Transverse colon (tissue), 4 donors: ENCODE measurements around the gene VWA7. TPM values are rescaled to one million over a fixed set of nuclear protein-coding genes. Genes with fewer than 3 reads are reported as not detected.
"Not testable (repeated sequence)": the region's sequence is repeated elsewhere in the genome, so short reads cannot be mapped to it uniquely, and the experiment has no call there.

Experiments used
- DNase-seq: peaks from one replicate; pipeline ENCODE4 v3.0.0-alpha.2; 2019
- H3K27ac ChIP-seq, 4 donors: fragments of 200-600 bp; sonication (generic); 2 replicates each; pipeline ENCODE4 v1.5.1; 2016 to 2018; ENCODE audit warnings: inconsistent platforms in 4 of 4
- H3K27me3 ChIP-seq: fragments of 200-600 bp; sonication (generic); 2 replicates; pipeline ENCODE4 v1.5.1; 2017; ENCODE audit warnings: inconsistent platforms
- H3K36me3 ChIP-seq, 4 donors: fragments of 200-600 bp; sonication (generic); 2 replicates each; pipeline ENCODE4 v1.5.1; 2017 to 2019; ENCODE audit warnings: inconsistent platforms in 4 of 4
- H3K4me1 ChIP-seq, 4 donors: fragments of 200-600 bp; sonication (generic); 2 replicates each; pipeline ENCODE4 v1.5.1; 2017 to 2020; ENCODE audit warnings: inconsistent platforms in 4 of 4
- H3K4me3 ChIP-seq, 4 donors: fragments of 200-600 bp; sonication (generic); 1 replicate in 1 of 4; 2 replicates in 3 of 4; pipeline versions ENCODE4 v1.5.1 to v1.6.1; 2017 to 2019; ENCODE audit warnings: inconsistent platforms in 4 of 4
- H3K9me3 ChIP-seq, 2 donors: fragments of 200-600 bp; sonication (generic); 2 replicates each; pipeline ENCODE4 v1.5.1; 2017 to 2019; ENCODE audit warnings: inconsistent platforms in 2 of 2
- EP300 ChIP-seq: sonication (generic); formaldehyde crosslinking; IDR thresholded peaks from one replicate; pipeline ENCODE4 v1.6.1; 2017; ENCODE audit warnings: antibody characterized with exemption, low read depth
- POLR2A ChIP-seq: fragments of 450-650 bp; IDR thresholded peaks from one replicate; pipeline ENCODE4 v1.6.1; 2016; ENCODE audit warnings: antibody characterized with exemption, mild to moderate bottlenecking, moderate library complexity
- POLR2AphosphoS5 ChIP-seq, 3 donors: sonication (generic); formaldehyde crosslinking; IDR thresholded peaks; one replicate each; pipeline ENCODE4 v1.6.1; 2016; ENCODE audit warnings: antibody characterized with exemption in 3 of 3
- WGBS, 2 donors: methylation state at CpG; one replicate each; pipeline ENCODE4 v1.1.5; 2018; ENCODE audit warnings: low coverage in 1 of 2; 5-methylcytosine and 5-hydroxymethylcytosine counted together
- in situ Hi-C, 4 donors: fragments of 200-750 bp; cut with MboI; loops; one replicate each; pipeline versions ENCODE4 v1.15.0 to v1.15.1; 2017; ENCODE audit warnings: low sequenced_read_pairs in 3 of 4, low pct_ligation_motif_present in 1 of 4, low pct_unique_long_range_greater_than_20kb in 1 of 4
- intact Hi-C: fragments of 100-400 bp; cut with DNase I; formaldehyde crosslinking; loops from one replicate; pipeline ENCODE4 v1.15.1; 2023; ENCODE audit warnings: low total_unique reads
- total RNA-seq, 4 donors: library from RNA; depleted of rRNA; stranded (reverse); fragments of >200 nt; gene quantifications; one replicate each; pipeline ENCODE4 v1.1.0, GENCODE V29; 2016
- TF ChIP-seq, protein P1 (sequence below), 5 experiments: fragments of 200-600 bp in 3 of 5; fragments of 450-650 bp in 2 of 5; sonication (generic) in 3 of 5; IDR thresholded peaks; 1 replicate in 2 of 5; 2 replicates in 3 of 5; pipeline ENCODE4 v1.5.1; 2016 to 2017; ENCODE audit warnings: antibody characterized with exemption in 5 of 5, inconsistent platforms in 3 of 5, mild to moderate bottlenecking in 2 of 5, moderate library complexity in 1 of 5

The VWA7 gene
- total RNA-seq, 4 donors from 2014 or later: 7.6 to 22.1 (median 9.6) TPM

DNA sequence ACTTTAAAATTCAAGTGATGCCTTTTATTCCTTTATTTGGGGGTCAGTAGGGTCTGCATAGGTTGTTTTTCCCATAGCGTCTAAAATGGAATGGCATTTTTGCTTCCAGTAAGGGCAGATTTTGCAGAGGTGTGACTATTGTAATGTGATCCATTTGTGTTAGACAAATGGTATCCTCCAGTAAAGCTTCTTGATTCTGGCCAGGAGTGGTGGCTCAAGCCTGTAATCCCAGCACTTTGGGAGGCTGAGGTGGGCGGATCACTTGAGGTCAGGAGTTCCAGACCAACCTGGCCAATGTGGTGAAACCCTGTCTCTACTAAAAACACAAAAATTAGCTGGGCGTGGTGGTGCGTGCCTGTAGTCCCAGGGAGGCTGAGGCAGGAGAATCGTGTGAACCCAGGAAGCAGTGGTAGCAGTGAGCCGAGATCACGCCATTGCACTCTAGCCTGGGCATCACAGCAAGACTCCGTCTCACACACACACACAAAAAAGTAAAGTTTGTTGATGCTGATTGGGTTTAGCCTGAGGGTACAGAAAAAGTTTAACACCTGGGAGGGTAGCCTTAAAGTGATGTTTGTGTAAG, 40.9 kb upstream of the VWA7 start:
- H3K27me3 ChIP-seq, H3K9me3 ChIP-seq, intact Hi-C loops, H3K36me3 ChIP-seq, in situ Hi-C loops, DNase-seq: not testable (repeated sequence)
- peak in 1 of 3 donors; percentile 66 for TF ChIP-seq POLR2AphosphoS5 (IDR thresholded peaks at IDR 0.05)
- Histone ChIP-seq H3K4me3 (peak overlapping the region; percentile 5 to 46 (median 30)), H3K4me1 (peaks cover 18 to 65% (median 64%) of the 10 kb centered on the region in 4 donors), H3K27ac (peak overlapping the region; percentile 95 to 98 (median 96))
- WGBS, 2 donors: 67 to 88% methylated on average over 1 to 8 of the region's 8 CpGs

DNA sequence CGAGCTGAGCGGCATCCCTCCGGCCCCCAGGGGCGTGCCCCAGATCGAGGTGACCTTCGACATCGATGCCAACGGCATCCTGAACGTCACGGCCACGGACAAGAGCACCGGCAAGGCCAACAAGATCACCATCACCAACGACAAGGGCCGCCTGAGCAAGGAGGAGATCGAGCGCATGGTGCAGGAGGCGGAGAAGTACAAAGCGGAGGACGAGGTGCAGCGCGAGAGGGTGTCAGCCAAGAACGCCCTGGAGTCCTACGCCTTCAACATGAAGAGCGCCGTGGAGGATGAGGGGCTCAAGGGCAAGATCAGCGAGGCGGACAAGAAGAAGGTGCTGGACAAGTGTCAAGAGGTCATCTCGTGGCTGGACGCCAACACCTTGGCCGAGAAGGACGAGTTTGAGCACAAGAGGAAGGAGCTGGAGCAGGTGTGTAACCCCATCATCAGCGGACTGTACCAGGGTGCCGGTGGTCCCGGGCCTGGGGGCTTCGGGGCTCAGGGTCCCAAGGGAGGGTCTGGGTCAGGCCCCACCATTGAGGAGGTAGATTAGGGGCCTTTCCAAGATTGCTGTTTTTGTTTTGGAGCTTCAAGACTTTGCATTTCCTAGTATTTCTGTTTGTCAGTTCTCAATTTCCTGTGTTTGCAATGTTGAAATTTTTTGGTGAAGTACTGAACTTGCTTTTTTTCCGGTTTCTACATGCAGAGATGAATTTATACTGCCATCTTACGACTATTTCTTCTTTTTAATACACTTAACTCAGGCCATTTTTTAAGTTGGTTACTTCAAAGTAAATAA, 40.2 kb upstream of the VWA7 start:
- H3K4me3 ChIP-seq: peak overlapping the region in 3 of 4 donors; percentile 21 to 46 (median 40)
- H3K36me3 ChIP-seq, H3K27me3 ChIP-seq, H3K9me3 ChIP-seq, intact Hi-C loops, in situ Hi-C loops, DNase-seq: not testable (repeated sequence)
- H3K27ac ChIP-seq: peak overlapping the region; percentile 95 to 98 (median 96)
- WGBS, 2 donors: 48 to 66% methylated on average over 2 to 19 of the region's 37 CpGs
- peaks cover 15 to 62% (median 58%) of the 10 kb centered on the region in 4 donors for H3K4me1 ChIP-seq

DNA sequence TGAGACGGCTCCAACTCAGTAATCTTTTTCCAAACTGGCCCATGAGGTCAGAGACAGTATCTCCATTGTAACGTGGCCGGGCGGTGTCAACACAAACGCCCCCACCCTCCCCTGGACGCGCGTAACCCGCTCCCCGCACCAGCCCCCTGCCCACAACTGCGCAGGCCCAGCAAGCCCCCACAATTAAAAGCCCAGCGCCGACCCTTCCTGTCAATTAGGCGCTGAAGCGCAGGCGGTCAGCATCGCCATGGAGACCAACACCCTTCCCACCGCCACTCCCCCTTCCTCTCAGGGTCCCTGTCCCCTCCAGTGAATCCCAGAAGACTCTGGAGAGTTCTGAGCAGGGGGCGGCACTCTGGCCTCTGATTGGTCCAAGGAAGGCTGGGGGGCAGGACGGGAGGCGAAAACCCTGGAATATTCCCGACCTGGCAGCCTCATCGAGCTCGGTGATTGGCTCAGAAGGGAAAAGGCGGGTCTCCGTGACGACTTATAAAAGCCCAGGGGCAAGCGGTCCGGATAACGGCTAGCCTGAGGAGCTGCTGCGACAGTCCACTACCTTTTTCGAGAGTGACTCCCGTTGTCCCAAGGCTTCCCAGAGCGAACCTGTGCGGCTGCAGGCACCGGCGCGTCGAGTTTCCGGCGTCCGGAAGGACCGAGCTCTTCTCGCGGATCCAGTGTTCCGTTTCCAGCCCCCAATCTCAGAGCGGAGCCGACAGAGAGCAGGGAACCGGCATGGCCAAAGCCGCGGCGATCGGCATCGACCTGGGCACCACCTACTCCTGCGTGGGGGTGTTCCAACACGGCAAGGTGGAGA, 38.1 kb upstream of the VWA7 start, which contains the start of the genes HSPA1A and HSPA1L:
TSS of gene HSPA1A (plus strand) at position 519 of the 814 bp plus-strand sequence. CDS start at position 733, 214 bp downstream.
TSS of gene HSPA1L (minus strand) at position 259 of the 814 bp plus-strand sequence. CDS start 3,311 bp downstream, outside the sequence.
- peak within 1 kb of the TSS; percentile 34 to 65 (median 44) for H3K4me3 ChIP-seq
- H3K4me1 ChIP-seq: peaks cover 15 to 45% (median 40%) of the 10 kb centered on the region in 4 donors
- in situ Hi-C loops (no loop called here), intact Hi-C loops (no loop called here)
- no peaks in the 10 kb centered on the region for H3K27me3 ChIP-seq
- H3K36me3 ChIP-seq: no peaks in the 10 kb centered on the region
- H3K9me3 ChIP-seq: no peaks in the 10 kb centered on the region
- TF ChIP-seq POLR2A: peak; percentile 99
- no peak for TF ChIP-seq EP300
- peak; percentile 100 for TF ChIP-seq POLR2AphosphoS5 (IDR thresholded peaks at IDR 0.05)
- peak within 1 kb of the TSS; percentile 96 to 99 (median 98) for H3K27ac ChIP-seq
- DNase-seq: peak; percentile 96
- 6% methylated on average over 44 of the region's 56 CpGs; no CpG with 5 or more reads in 1 of the 2 donors for WGBS, 2 donors

DNA sequence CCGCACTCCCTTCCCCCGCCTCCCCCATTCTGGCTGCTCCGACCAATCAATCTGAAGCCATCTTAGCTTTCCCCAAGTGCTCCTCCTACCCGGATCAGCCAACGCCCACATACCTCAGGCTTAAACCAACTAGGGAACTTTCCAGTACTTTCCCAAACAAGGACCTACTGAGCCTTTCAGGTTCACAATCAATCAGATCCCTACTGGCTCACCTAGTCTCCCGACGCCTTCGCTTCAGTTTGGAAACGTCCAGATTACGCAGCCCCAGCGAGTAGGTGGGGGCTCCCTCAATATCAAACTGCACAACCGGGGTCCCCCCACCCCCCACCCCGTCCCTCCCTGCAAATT, 37.5 kb upstream of the VWA7 start:
- H3K27ac ChIP-seq: peak overlapping the region; percentile 96 to 99 (median 98)
- intact Hi-C loops (no loop called here), in situ Hi-C loops (no loop called here)
- H3K9me3 ChIP-seq: no peaks in the 10 kb centered on the region
- 1% methylated on average over 13 of the region's 13 CpGs; no CpG with 5 or more reads in 1 of the 2 donors for WGBS, 2 donors
- no peaks in the 10 kb centered on the region for H3K36me3 ChIP-seq
- peaks cover 15 to 39% (median 35%) of the 10 kb centered on the region in 4 donors for H3K4me1 ChIP-seq
- peak; percentile 96 for DNase-seq
- peak; percentile 90 to 95 (median 93) for TF ChIP-seq POLR2AphosphoS5 (IDR thresholded peaks at IDR 0.05)
- TF ChIP-seq POLR2A: peak; percentile 62
- TF ChIP-seq, protein P1, sequence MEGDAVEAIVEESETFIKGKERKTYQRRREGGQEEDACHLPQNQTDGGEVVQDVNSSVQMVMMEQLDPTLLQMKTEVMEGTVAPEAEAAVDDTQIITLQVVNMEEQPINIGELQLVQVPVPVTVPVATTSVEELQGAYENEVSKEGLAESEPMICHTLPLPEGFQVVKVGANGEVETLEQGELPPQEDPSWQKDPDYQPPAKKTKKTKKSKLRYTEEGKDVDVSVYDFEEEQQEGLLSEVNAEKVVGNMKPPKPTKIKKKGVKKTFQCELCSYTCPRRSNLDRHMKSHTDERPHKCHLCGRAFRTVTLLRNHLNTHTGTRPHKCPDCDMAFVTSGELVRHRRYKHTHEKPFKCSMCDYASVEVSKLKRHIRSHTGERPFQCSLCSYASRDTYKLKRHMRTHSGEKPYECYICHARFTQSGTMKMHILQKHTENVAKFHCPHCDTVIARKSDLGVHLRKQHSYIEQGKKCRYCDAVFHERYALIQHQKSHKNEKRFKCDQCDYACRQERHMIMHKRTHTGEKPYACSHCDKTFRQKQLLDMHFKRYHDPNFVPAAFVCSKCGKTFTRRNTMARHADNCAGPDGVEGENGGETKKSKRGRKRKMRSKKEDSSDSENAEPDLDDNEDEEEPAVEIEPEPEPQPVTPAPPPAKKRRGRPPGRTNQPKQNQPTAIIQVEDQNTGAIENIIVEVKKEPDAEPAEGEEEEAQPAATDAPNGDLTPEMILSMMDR (IDR thresholded peaks at IDR 0.05): no peak
- TF ChIP-seq EP300: no peak
- H3K27me3 ChIP-seq: no peaks in the 10 kb centered on the region
- H3K4me3 ChIP-seq: peak overlapping the region; percentile 26 to 65 (median 38)

DNA sequence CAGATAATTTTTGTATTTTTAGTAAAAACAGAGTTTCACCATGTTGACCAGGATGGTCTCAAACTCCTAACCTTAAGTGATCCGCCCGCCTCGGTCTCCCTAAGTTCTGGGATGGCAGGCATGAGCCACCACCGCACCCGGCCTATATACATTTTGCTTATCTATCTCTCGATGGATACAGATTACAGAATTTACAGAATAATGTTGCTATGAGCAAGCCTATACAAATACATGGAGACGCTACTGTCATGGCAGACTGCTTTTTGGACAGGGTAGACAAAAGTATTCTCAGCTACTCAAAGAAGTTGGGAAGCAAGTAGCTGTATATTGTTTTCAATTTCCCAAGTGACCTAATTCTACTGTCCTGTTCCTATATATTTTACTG, 36.3 kb upstream of the VWA7 start:
- WGBS, 2 donors: 83 to 92% methylated on average over 2 to 7 of the region's 7 CpGs
- Histone ChIP-seq H3K27ac (peak overlapping the region; percentile 96 to 99 (median 98)), H3K9me3 (no peaks in the 10 kb centered on the region), H3K4me3 (peak overlapping the region in 1 of 4 donors; percentile 65), H3K36me3 (no peaks in the 10 kb centered on the region), H3K4me1 (peaks cover 12 to 27% (median 24%) of the 10 kb centered on the region in 4 donors), H3K27me3 (no peaks in the 10 kb centered on the region)
- in situ Hi-C loops (no loop called here), intact Hi-C loops (no loop called here)
- no peak for DNase-seq
- TF ChIP-seq, protein P1 (IDR thresholded peaks at IDR 0.05): no peak
- TF ChIP-seq EP300 (no peak), POLR2AphosphoS5 (IDR thresholded peaks at IDR 0.05) (no peak), POLR2A (no peak)
